Measurements from ENCODE around the gene IDH3B.

Gene IDH3B

GRCh38 chr20:2617099-2617714 lies 46.8 kb downstream of the IDH3B start:
- DNase-seq (ENCODE audit: low spot score): no peak

DNA sequence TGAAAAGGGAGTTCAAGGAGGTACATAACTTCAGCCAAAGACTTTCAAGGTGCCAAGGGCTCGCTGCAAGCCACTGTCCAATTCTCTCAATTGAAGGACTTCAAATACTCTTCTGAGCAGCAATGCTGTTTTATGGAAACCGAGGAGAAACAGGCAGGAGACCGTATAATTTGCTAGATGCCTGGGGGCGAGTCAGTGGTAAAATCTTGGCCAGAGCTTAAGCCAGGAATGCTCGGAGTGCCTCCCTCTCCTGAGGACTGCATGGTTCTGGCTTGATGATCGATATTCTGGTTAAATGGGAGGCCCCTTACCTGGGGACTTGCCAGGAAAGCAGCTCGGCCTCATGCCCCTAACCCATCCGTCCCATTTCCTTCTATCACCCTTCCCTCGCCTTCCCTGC lies 47.4 kb downstream of the IDH3B start:
- DNase-seq (ENCODE audit: low spot score): no peak

DNA sequence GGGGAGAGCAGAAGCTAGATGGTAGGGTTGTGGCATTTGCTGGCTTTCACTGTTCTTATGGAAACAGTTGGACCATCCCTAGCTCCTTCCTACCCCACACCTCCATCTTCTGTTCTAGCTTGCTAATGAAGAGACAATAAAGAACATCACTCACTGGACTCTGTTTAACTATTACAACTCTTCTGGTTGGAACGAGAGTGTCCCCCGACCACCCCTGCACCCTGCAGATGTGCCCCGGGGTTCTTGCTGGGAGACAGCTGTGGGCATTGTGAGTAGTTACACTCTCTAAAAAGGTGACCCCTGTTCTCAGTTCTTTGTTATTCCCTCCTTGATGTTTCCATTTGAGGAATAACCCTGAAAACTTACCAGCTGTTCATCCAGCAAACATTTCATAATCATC lies 51.9 kb downstream of the IDH3B start:
- no peak for DNase-seq (ENCODE audit: low spot score)

GRCh38 chr20:2610941-2611720 lies 52.9 kb downstream of the IDH3B start:
- no peak for DNase-seq (ENCODE audit: low spot score)

GRCh38 chr20:2610326-2610725 lies 53.7 kb downstream of the IDH3B start:
- DNase-seq (ENCODE audit: low spot score): no peak

Measured in putamen (tissue), 1 donor.